ENCODE measurements around the gene CAMTA2. TPM values are rescaled to one million over a fixed set of nuclear protein-coding genes. Genes with fewer than 3 reads are reported as not detected.

Gene CAMTA2
- polyA plus RNA-seq, 1 donor from 2014 or later, result 7.3 TPM

- Histone ChIP-seq H2AFZ (ENCODE audit: low read depth, low read length) (peak within 1 kb of the TSS; percentile 65), H3K79me2 (replicated peaks; ENCODE audit: insufficient read depth, low read length) (no peaks in the 10 kb centered on the region)
Measured at GRCh38 chr17:4967539-4968485, 19.7 kb downstream of the CAMTA2 start, which contains the start of gene SPAG7. SPAG7 (minus strand) TSS chr17:4967817; CDS start chr17:4967804, 13 bp downstream.

More at GRCh38 chr17:4967539-4968485, 19.7 kb downstream of the CAMTA2 start, which contains the start of gene SPAG7:
- Histone ChIP-seq H3K9ac (ENCODE audit: low read length) (peak within 1 kb of the TSS; percentile 89), H3K27ac (ENCODE audit: low read length) (peak within 1 kb of the TSS; percentile 97), H3K9me2 (ENCODE audit: insufficient read depth, low read length) (no peaks in the 10 kb centered on the region), H3F3A (ENCODE audit: insufficient read depth, low read length, poor library complexity, severe bottlenecking) (peaks cover 9% of the 10 kb centered on the region), H3K27me3 (ENCODE audit: insufficient read depth, low read depth, low read length) (no peaks in the 10 kb centered on the region), H3K4me3 (ENCODE audit: low read length) (peak within 1 kb of the TSS; percentile 71), H3K9me3 (ENCODE audit: low read length) (no peaks in the 10 kb centered on the region), H3K4me2 (ENCODE audit: low read length) (peak within 1 kb of the TSS; percentile 86), H4K20me1 (ENCODE audit: insufficient read depth) (no peaks in the 10 kb centered on the region), H3K36me3 (ENCODE audit: insufficient read depth, low read length) (no peaks in the 10 kb centered on the region)
- TF ChIP-seq SMC3 (conservative IDR thresholded peaks at IDR 0.05; ENCODE audit: poor library complexity) (peak; percentile 43), RAD21 (conservative IDR thresholded peaks at IDR 0.05) (peak; percentile 55), EP300 (conservative IDR thresholded peaks at IDR 0.05; ENCODE audit: poor library complexity, severe bottlenecking) (peak; percentile 73), EZH2 (IDR thresholded peaks at IDR 0.05; ENCODE audit: borderline replicate concordance, insufficient read depth, low read length, poor library complexity, severe bottlenecking) (no peak), MXI1 (conservative IDR thresholded peaks at IDR 0.05; ENCODE audit: poor library complexity, severe bottlenecking) (peak; percentile 77), CTCF (IDR thresholded peaks at IDR 0.05; ENCODE audit: poor library complexity, severe bottlenecking) (peak; percentile 5), TAF1 (IDR thresholded peaks at IDR 0.05; ENCODE audit: low read depth) (peak; percentile 98), POLR2AphosphoS5 (IDR thresholded peaks at IDR 0.05) (peak; percentile 97), REST (IDR thresholded peaks at IDR 0.05; ENCODE audit: borderline replicate concordance) (peak; percentile 97)
